Testis (tissue), 2 donors: ENCODE data around the gene CCDC122.

Experiments used
- POLR2A ChIP-seq: fragments of 450-650 bp; IDR thresholded peaks from one replicate; pipeline ENCODE4 v1.6.1; 2017; ENCODE audit warnings: antibody characterized with exemption, mild to moderate bottlenecking, moderate library complexity
- TF ChIP-seq, protein P1 (sequence below), 3 experiments: fragments of 450-650 bp in 2 of 3; fragments of 200-600 bp in 1 of 3; sonication (generic) in 1 of 3; IDR thresholded peaks; one replicate each; pipeline ENCODE4 v1.5.1; 2016 to 2019; ENCODE audit warnings: antibody characterized with exemption in 3 of 3, mild to moderate bottlenecking in 2 of 3, moderate library complexity in 1 of 3

DNA sequence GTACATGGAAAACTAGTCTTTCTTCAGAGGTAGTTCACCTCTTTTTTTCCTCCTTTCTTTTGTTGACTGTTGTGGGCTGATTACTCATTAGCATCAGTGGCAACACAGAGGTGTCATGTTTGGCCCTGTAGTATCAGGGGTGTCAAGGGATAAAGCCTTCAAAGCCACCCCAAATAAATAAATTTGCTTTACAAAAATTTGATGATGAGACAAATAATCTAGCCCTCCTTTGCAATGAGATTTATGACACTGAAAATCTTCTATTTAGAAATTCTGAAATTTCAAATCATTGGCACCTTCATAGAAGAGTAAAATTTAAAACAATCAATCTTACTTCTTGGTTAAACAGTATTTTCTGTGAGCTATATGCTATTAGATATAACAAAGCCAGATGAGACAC lies 2.0 kb upstream of the CCDC122 start:
- no peak for TF ChIP-seq POLR2A
- TF ChIP-seq, protein P1, sequence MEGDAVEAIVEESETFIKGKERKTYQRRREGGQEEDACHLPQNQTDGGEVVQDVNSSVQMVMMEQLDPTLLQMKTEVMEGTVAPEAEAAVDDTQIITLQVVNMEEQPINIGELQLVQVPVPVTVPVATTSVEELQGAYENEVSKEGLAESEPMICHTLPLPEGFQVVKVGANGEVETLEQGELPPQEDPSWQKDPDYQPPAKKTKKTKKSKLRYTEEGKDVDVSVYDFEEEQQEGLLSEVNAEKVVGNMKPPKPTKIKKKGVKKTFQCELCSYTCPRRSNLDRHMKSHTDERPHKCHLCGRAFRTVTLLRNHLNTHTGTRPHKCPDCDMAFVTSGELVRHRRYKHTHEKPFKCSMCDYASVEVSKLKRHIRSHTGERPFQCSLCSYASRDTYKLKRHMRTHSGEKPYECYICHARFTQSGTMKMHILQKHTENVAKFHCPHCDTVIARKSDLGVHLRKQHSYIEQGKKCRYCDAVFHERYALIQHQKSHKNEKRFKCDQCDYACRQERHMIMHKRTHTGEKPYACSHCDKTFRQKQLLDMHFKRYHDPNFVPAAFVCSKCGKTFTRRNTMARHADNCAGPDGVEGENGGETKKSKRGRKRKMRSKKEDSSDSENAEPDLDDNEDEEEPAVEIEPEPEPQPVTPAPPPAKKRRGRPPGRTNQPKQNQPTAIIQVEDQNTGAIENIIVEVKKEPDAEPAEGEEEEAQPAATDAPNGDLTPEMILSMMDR (IDR thresholded peaks at IDR 0.05) = no peak
